ENCODE measurements around the gene EXOC8. TPM values are rescaled to one million over a fixed set of nuclear protein-coding genes. Genes with fewer than 3 reads are reported as not detected.

Gene EXOC8
- total and polyA plus RNA-seq, 2 experiments from 2014 or later: 2.3 to 14.4 TPM

DNA sequence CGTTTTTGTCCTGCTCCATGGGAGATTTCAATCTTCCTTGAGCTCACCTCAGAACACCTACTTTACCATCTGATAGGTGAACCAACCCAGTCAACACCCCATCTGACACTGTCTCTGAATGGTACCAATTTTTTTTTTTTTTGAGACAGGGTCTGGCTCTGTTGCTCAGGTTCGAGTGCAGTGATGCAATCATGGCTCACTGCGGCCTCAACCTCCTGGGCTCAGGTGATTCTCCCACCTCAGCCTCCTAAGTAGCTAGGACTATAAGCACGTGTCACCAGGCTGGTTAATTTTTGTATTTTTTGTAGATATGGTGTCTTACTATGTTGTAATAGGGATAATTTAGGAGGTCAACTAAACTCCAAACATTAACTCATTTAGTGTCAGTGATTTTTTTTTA is 36.7 kb upstream of the EXOC8 start:
- H3K79me2 ChIP-seq (replicated peaks; ENCODE audit: insufficient read depth): no peaks in the 10 kb centered on the region
- Mint-ChIP-seq H3K9me3 (no peaks in the 10 kb centered on the region), H3K4me3 (no peak overlapping the region), H3K36me3 (ENCODE audit: low read depth) (no peaks in the 10 kb centered on the region), H3K27me3 (ENCODE audit: insufficient read depth, low read depth, poor library complexity) (no peaks in the 10 kb centered on the region), H3K4me1 (peaks cover 9% of the 10 kb centered on the region), H3K27ac (no peak overlapping the region)
- ATAC-seq: no peak
- no peaks in the 10 kb centered on the region for H3F3A ChIP-seq (replicated peaks; ENCODE audit: low read depth)
- TF ChIP-seq JUNB (IDR thresholded peaks at IDR 0.05; ENCODE audit: unreplicated experiment): no peak
- no peak for TF ChIP-seq ETS1 (IDR thresholded peaks at IDR 0.05)
- no peak for TF ChIP-seq REST (IDR thresholded peaks at IDR 0.05; ENCODE audit: unreplicated experiment)
- no peak for TF ChIP-seq POLR2AphosphoS5 (IDR thresholded peaks at IDR 0.05; ENCODE audit: low read depth)
- no peak for TF ChIP-seq STAT1 (IDR thresholded peaks at IDR 0.05; ENCODE audit: unreplicated experiment)
- no peak for TF ChIP-seq ZNF331 (CRISPR knock-in tag; IDR thresholded peaks at IDR 0.05; ENCODE audit: low read depth)
- TF ChIP-seq EZH2phosphoT487 (IDR thresholded peaks at IDR 0.05; ENCODE audit: unreplicated experiment): no peak
- no peak for TF ChIP-seq ZNF114 (CRISPR knock-in tag; IDR thresholded peaks at IDR 0.05)
- TF ChIP-seq NANOG (IDR thresholded peaks at IDR 0.05; ENCODE audit: borderline replicate concordance): no peak
- TF ChIP-seq CREB1 (CRISPR knock-in tag; IDR thresholded peaks at IDR 0.05; ENCODE audit: low read depth): no peak
- TF ChIP-seq EZH2 (IDR thresholded peaks at IDR 0.05; ENCODE audit: low read depth, unreplicated experiment): no peak
- no peak for TF ChIP-seq CTCF (conservative IDR thresholded peaks at IDR 0.05; ENCODE audit: low read depth in 2 of 2)
- no peak for TF ChIP-seq ZNF462 (CRISPR knock-in tag; IDR thresholded peaks at IDR 0.05)
- H3K4me2 ChIP-seq: no peak overlapping the region
- H3K9me2 ChIP-seq (ENCODE audit: insufficient read depth): no peaks in the 10 kb centered on the region
- H3K4me3 ChIP-seq: no peak overlapping the region
- H3K27ac ChIP-seq (ENCODE audit: low read depth): no peak overlapping the region
- DNase-seq (ENCODE audit: low spot score): no peak
- no peaks in the 10 kb centered on the region for H3K4me1 ChIP-seq (ENCODE audit: insufficient read depth)
- H3K27me3 ChIP-seq (ENCODE audit: insufficient read depth): no peaks in the 10 kb centered on the region
- no peaks in the 10 kb centered on the region for H3K36me3 ChIP-seq (ENCODE audit: insufficient read depth)
- no peaks in the 10 kb centered on the region for H4K20me1 ChIP-seq (replicated peaks; ENCODE audit: insufficient read depth)
- no peak overlapping the region for H2AFZ ChIP-seq
